ENCODE measurements around the gene SPECC1. TPM values are rescaled to one million over a fixed set of nuclear protein-coding genes. Genes with fewer than 3 reads are reported as not detected.

SPECC1 gene
- total and polyA plus RNA-seq, 2 of the 4 experiments (the other 2 are of a cell fraction) = 16.9 to 26.2 TPM

- CTCF ChIA-PET = no interaction called here
- Histone ChIP-seq H3K4me2 (ENCODE audit: low read depth, low read length) (no peak overlapping the region), H3K14ac (replicated peaks; ENCODE audit: low read depth, low read length) (no peak overlapping the region), H4K8ac (ENCODE audit: low read depth in 2 of 2, low read length in 2 of 2) (no peak overlapping the region), H3K18ac (ENCODE audit: low read depth, low read length) (no peak overlapping the region), H3K36me3 (ENCODE audit: control insufficient read depth, insufficient read depth, low read length) (no peaks in the 10 kb centered on the region), H3K27me3 (ENCODE audit: control insufficient read depth, insufficient read depth, low read length) (no peaks in the 10 kb centered on the region), H2BK5ac (ENCODE audit: low read depth, low read length, poor library complexity, severe bottlenecking) (no peak overlapping the region), H3K4ac (ENCODE audit: low read depth, low read length) (no peak overlapping the region), H4K91ac (ENCODE audit: insufficient read depth, low read depth, low read length) (no peak overlapping the region), H2AK9ac (replicated peaks; ENCODE audit: low read depth, low read length, poor library complexity) (no peak overlapping the region), H3K4me1 (ENCODE audit: control insufficient read depth, insufficient read depth, low read length) (peaks cover 2% of the 10 kb centered on the region), H3K56ac (ENCODE audit: extremely low read depth, insufficient read depth, low read length) (no peak overlapping the region), H3K27ac (ENCODE audit: insufficient read depth, low read length) (no peak overlapping the region), H2BK120ac (ENCODE audit: low read depth, low read length) (no peak overlapping the region), H4K20me1 (ENCODE audit: insufficient read depth, low read length) (peaks cover 17% of the 10 kb centered on the region), H2AFZ (replicated peaks; ENCODE audit: low read length, poor library complexity) (no peak overlapping the region), H2AK5ac (ENCODE audit: low read depth, low read length) (peak overlapping the region; percentile 53), H3K79me1 (ENCODE audit: low read depth in 1 of 2, low read length in 2 of 2) (peaks cover 17 to 28% of the 10 kb centered on the region in 2 experiments), H3K9ac (ENCODE audit: low read depth, low read length) (no peak overlapping the region), H3K23ac (ENCODE audit: low read depth, low read length) (no peak overlapping the region), H4K5ac (ENCODE audit: low read depth, low read length) (no peak overlapping the region), H3K9me3 (ENCODE audit: control insufficient read depth, insufficient read depth, low read length) (no peaks in the 10 kb centered on the region), H2BK20ac (ENCODE audit: low read depth, low read length) (no peak overlapping the region), H3K9me1 (ENCODE audit: insufficient read depth, low read length) (peaks cover 15% of the 10 kb centered on the region), H2BK15ac (ENCODE audit: low read depth, low read length) (no peak overlapping the region; the same call in 2 of the 3 replicates), H3K4me3 (ENCODE audit: insufficient read depth, low read depth, low read length) (no peak overlapping the region)
- 56% methylated on average over 6 of the region's 11 CpGs; no CpG with 5 or more reads in 1 of the 2 experiments for WGBS, 2 experiments (ENCODE audit: extremely low coverage in 2 of 2, insufficient read length in 1 of 2)
- intact Hi-C loops (cut with micrococcal nuclease) = no loop called here
- no TSS peak for BruUV-seq (replicated peaks)
- TF ChIP-seq NFE2L2 (IDR thresholded peaks at IDR 0.05; ENCODE audit: low read depth, low read length) (no peak), MAZ (IDR thresholded peaks at IDR 0.05; ENCODE audit: borderline replicate concordance, low read depth, low read length) (no peak), USF2 (IDR thresholded peaks at IDR 0.05; ENCODE audit: low read depth, low read length) (no peak), CTCF (conservative IDR thresholded peaks at IDR 0.05; ENCODE audit: low read depth, low read length) (no peak), RCOR1 (IDR thresholded peaks at IDR 0.05; ENCODE audit: insufficient replicate concordance, low read length) (no peak)
- no peak for DNase-seq
- POLR2A ChIA-PET (ENCODE audit: unreplicated experiment) = no interaction called here
- in situ Hi-C loops (cut with MboI; ENCODE audit: low sequenced_read_pairs) = no loop called here
- dilution Hi-C loops (cut with HindIII; ENCODE audit: low sequenced_read_pairs, unreplicated experiment) = no loop called here
- no peak for ATAC-seq (ENCODE audit: low read depth)
Observed at GRCh38 chr17:20154286-20155000, 145.3 kb downstream of the SPECC1 start.

Data from IMR-90 (cell line).